GM18517 (cell line): Measurements from ENCODE around the gene WWOX.
"Not testable (repeated sequence)": the region's sequence is repeated elsewhere in the genome, so short reads cannot be mapped to it uniquely, and the experiment has no call there.

Source experiments
- ATAC-seq: cut with Tn5 transposase; IDR thresholded peaks from one replicate; pipeline ENCODE4 v1.9.1; 2021; ENCODE audit warnings: mild to moderate bottlenecking, moderate library complexity; ENCODE audit not compliant: unreplicated experiment

WWOX gene

GRCh38 chr16:78593352-78593751, 493.9 kb downstream of the WWOX start:
- no peak for ATAC-seq

- no peak for ATAC-seq
These were observed 494.7 kb downstream of the WWOX start for GRCh38 chr16:78594191-78594590.

GRCh38 chr16:78596348-78596995, 497.0 kb downstream of the WWOX start:
- no peak for ATAC-seq

- no peak for ATAC-seq
These were observed 497.6 kb downstream of the WWOX start for GRCh38 chr16:78596996-78597422.

DNA sequence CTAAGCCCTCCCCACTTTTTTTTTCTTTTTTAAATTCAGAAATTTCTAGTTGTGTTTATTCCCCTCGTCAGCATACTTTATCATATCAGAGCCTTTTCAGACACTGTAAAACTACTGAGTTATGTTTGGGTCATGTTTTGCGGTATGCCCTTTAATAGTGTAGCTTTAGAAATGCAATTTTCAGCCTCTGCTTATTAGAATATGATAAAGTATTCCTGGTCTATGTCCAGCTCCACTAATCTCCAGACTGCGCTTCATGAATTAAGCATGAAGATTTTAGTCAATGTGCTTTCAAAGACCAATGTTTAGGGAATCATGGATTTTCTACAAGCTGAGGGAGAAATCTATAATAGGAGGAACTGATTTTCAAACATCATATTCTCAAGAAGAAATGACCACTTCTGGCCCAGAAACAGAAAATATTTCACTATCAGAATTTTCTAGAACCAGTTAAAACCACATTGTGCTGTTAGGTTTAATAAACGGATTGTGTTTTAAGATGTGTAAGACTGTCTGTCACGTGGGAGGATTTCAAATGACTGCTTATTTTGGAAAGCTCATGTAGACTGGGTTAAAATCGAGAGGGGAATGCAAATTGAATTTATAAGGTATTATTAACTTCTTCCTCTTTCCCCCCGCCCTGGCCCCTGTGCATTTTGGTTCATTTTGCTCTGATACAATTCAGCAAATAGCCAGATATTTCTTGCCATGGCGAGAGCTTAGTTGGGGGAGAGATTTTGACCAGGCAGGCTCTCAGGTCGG, 498.5 kb downstream of the WWOX start:
- ATAC-seq: no peak

- no peak for ATAC-seq
These were observed 499.8 kb downstream of the WWOX start for GRCh38 chr16:78599271-78599670.

DNA sequence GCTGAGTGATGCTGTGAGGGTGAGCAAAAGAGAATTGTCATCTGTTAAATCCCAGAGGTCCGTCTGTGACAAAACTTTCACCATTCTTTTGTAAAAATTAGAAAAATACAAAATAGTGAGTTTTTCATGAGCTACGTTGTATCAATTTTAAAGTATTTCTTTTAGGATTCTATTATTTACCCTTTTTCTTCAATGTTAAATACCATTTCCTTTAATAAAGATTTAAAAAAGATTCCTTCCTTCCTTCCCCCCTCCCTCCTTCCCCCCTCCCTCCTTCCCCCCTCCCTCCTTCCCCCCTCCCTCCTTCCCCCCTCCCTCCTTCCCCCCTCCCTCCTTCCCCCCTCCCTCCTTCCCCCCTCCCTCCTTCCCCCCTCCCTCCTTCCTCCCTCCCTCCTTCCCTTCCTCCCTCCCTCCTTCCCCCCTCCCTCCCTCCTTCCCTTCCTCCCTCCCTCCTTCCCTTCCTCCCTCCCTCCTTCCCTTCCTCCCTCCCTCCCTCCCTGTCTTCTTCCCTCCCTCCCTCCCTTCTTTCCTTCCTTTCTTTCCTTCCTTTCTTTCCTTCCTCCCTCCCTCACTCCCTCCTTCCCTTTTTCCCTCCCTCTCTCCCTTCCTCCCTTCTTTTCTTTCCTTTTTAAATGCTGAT, 505.1 kb downstream of the WWOX start:
- ATAC-seq: not testable (repeated sequence)

DNA sequence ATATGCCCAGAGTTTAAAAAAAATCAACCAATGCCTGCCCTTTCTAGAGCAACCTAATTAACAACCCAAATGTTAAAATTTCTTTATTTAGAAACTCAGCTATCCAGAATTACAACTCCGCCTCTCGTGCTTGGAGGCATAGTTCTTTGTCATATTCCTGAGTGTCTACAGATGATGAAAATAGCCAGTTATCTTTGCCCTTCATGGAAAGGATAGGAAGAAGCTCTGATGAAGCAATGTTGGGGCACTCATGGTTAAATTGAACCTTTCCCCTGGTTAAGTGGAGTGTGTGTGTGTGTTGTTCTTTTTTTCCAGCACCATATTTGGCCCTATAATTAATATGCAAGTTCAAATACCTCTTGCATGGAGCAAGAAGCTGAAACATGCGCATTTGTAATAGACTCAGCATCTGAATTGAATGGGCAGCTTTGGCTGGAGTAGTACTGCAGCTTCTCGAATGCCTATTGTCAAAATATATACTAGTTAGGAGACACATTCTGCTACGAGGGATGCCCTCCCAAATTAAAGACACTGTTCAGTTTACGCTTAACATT, 506.2 kb downstream of the WWOX start:
- no peak for ATAC-seq

GRCh38 chr16:78606545-78606944, 507.1 kb downstream of the WWOX start:
- ATAC-seq: no peak

GRCh38 chr16:78607022-78607421, 507.6 kb downstream of the WWOX start:
- no peak for ATAC-seq

- no peak for ATAC-seq
These were observed 508.0 kb downstream of the WWOX start for GRCh38 chr16:78607465-78607864.

DNA sequence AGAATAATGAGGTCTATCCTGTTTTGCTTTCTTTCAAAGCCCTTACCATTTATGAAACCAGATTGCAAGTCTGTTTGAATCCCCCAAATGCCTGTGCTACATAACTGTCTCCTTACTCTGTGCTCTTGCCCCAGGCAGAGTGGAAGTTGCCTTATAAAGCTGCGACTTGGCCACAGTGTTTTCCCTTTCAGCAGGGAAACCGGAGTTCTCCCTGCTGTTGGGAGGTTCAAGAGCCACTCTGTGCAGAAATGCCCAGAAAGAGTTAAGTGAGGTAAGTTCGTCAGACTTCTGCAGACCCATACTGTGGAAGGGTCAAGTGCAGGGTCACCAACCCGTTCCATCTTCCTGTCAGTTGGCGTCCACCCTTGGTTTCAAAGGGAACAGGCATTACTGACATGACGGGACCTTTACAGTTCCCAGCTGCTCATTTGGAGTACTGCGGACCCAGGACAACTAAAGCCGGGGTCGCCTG, 508.9 kb downstream of the WWOX start:
- ATAC-seq: no peak

- no peak for ATAC-seq
These were observed 510.2 kb downstream of the WWOX start for GRCh38 chr16:78609402-78610274.

DNA sequence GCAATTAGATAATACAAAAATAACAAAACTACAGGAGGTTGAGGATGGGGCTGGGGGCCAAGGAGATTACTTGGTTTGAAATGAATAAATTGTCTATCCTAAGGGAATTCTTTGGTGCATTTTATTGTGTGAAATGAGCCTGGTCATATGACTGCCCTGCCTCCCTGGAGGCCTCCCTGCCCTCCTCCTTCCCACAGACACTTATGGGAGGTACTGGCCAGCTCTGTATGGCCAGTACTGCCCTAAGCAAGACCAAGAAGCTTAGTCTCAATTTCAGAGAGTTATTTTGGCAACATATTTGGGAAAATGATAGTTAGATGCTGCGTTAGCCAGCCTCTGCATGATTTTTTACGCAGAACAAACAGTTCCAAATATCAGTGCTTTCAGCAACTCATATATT, 511.9 kb downstream of the WWOX start:
- no peak for ATAC-seq

- ATAC-seq: no peak
These were observed 520.4 kb downstream of the WWOX start for GRCh38 chr16:78619811-78620210.

DNA sequence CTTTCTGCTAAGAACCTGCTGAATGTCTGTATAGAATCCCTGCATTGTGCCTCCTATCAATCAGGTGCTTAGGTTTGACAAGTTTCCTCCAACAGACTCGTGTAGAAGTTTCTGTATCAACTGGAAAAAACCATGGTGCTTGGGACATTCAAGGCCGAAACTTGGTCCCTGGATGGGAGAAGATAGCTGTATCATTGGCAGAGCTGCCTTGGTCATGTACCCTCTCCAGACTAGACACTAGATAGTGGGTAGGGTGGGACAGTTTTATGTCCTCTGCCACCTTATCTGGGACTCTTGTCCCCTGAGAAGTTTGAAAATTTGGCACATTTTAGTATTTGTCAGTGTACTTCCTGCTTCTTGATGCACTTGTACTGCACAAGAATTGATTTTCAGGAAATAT, 520.8 kb downstream of the WWOX start:
- ATAC-seq: no peak

DNA sequence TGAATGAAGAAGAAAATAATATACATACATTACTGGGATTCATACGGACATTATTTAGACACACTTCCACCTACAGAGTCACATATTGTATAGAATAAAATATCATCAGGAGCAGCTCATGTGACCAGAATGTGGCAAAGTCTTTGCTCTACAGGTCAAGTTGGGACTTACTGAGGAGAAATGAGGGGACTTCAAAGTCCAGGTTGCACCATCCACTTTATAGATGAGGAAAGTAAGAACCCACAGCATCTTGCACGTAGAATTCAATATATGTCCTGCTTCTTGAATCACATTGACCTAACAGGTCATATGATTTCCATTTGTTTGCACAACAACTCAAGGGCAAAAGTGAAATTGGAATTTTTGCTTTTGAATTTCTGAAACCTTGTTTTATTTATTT, 524.3 kb downstream of the WWOX start:
- no peak for ATAC-seq

DNA sequence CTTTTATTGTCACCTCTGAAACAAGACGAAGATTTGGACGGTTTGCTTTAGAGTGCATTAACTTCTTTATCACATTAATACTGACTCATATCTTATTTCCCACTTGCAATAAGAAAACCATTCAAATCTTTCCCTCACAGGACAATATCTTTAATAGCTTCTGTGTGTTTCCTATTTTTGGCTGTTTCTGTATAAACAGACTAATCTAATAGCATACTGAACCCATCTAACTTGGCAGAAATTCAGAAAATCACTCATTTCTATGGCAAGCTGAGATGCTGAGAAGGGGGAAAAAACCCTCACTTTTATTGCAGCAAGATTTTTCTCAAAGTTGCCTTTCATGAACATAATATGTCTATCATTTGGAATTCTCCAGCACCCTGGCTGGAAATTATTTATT, 524.9 kb downstream of the WWOX start:
- ATAC-seq: no peak

DNA sequence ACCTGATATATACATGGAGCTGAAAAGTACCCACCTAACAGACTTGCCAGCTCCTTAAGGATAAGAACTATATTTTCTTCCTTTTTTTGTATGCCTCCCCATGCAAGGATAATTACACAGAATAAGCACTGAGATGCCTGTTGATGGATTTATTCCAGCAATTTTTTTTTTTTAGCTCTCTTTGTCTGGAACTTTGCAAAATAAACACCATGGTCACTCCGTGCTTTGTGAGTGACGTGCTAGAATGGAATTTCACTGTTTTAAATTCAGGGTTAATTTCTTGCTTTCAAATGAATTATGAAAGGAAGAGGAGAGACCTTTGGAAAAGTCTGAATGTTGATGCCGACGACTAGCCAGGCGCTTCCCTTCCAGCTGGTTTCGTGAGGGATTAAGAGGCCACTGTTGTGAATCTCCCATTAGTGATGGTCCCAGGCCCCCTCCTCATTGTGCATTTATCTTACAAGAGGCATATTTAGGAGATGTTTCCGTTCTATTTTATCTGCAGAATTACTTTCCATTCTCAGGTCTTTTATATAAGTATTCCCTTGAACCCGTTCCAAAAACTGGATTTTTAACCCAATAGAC, 529.1 kb downstream of the WWOX start:
- no peak for ATAC-seq

- no peak for ATAC-seq
These were observed 529.7 kb downstream of the WWOX start for GRCh38 chr16:78629173-78629572.
